Activated CD8-positive, alpha-beta memory T cell treated with anti-CD3 and anti-CD28 coated beads for 1 hour (primary cell): ENCODE data around the gene RNF166.

ENCODE experiments used
- DNase-seq, 2 donors: peaks; one replicate each; pipeline ENCODE4 v3.0.0-alpha.2; 2020; ENCODE audit warnings: low read depth in 1 of 2; ENCODE audit errors: extremely low read depth in 1 of 2

The RNF166 gene

DNA sequence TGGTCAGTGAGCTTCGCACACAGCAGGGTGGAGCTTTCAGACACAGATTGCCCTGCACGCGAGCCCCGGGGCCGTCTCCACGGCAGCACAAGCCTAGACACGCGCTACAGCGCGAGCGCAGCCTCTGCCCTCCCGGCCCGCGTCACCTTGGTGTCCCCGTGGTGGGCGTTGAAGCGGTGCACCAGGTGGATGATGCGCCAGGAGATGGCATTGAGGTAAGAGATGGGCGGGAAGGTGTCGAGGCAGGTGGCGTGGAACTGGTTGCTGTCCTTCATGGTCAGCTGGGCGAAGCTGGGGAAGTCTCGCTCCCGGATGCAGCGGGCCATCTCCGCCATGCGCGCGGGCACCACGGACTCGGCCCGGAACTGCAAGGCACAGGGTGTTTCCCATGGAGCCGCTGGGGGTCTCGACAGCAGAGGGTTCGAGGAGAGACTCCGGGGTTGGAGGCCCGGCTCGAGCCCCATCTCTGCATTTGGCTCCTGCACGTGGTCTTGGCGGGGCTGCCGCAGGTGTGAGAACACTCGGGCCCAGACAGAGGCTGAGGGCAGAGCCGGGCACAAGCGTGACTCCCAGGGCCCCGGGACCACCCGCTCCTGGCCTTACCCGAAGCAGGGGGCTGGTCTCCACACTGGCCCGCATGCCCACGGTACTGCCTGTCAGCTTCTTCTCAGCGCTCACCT lies 51.0 kb downstream of the RNF166 start:
- DNase-seq, result no peak

DNA sequence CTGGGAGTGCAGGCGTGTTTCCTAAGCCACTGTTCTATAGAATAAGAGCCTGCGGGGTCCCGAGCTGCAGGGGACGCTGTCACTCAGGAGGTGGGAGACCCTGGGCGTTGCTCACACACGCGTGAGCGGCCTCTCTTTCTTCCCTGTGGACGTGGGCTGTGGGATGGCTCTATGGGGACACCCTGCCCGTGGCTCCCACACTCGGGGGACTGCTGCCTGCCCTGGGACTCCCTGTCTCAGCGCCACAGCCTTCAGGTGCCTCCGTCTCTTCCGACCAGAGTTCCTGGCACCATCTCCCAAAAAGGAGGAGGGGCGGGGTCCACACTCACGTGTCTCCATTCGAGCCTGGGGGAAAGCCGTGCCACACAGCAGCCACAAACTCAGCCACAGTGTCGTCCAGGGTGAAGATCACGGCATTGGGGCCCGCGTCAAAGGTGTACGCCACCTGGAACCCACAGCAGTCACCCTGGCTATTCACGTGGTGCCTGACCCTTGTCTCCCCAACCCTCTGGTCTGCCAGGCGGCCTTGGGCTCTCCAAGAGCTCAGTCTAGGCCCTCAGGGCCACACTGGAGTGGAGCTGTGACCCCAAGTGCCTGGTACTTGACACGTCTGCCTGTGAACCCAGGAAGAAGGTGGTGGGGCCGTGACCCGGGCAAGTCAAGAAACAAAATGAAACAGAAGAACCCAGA lies 51.7 kb downstream of the RNF166 start:
- DNase-seq, result no peak

DNA sequence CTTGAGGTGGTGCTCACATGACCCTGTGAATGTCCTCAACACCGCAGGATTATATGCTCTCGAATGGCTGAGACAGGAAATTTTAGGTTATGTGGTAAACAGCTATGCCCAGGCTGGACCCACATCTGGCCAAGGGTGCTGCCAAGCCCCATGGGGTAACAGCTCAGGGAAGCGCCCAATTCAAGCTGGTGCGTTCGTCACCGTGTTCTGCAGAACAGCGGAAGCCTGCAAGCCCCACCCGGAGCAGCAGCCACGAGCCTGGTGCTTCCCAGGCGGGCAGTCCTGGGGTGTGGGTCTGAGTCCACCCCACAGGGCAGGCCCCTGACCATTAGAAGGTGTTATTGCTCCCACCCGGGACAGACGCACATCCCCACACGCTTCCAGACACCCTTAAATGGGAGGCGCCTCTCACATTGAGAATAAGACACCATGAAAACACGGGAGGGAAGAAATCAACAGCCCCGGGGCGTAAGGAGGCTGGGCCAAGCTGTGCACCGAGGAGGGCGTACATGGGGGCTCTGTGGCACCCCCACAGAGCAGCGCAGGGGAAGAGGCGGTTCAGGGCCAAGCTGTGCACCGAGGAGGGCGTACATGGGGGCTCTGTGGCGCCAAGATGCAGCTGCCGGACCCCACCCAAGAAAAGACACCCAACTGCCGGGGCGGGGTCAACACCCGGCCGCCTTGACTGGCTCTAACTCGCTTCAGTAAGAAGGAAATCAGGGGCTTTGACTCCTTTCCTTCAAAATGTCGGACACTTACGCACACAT lies 52.4 kb downstream of the RNF166 start:
- DNase-seq, result no peak

DNA sequence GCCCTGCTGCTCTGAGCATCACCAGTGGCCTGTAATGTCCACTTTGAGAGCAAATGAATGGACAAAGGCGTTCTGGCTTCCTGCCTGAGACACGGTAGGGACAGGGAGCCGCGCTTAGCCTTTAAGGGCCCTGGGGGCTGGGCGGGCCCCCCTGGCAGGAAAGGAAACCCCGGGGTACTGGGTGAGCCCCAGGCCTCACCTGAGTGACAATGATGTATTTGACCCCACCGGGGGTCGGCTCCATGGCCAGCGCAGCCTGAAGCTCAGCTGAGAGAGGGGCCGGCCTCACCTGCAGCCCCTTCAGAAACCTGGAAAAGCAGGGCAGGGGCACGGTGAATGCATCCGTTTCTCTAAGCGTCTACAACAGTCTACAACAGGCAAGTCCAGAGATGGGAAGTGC lies 53.1 kb downstream of the RNF166 start:
- DNase-seq, result no peak

DNA sequence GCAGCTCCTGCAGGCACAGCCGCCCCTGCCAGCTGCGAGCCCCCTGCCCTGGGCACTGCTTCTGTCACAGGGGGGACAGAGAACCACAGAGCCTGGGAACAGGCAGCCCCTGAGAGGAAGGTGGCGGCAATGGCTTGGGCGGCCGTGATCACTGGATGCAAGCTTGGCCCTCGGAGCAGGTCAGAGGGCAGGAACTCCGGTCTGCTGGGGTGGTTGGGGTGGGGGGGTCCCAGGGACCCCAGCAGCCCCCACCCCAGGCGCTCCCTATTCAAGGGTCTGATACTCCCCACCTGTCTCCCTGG lies 53.5 kb downstream of the RNF166 start:
- no peak for DNase-seq

DNA sequence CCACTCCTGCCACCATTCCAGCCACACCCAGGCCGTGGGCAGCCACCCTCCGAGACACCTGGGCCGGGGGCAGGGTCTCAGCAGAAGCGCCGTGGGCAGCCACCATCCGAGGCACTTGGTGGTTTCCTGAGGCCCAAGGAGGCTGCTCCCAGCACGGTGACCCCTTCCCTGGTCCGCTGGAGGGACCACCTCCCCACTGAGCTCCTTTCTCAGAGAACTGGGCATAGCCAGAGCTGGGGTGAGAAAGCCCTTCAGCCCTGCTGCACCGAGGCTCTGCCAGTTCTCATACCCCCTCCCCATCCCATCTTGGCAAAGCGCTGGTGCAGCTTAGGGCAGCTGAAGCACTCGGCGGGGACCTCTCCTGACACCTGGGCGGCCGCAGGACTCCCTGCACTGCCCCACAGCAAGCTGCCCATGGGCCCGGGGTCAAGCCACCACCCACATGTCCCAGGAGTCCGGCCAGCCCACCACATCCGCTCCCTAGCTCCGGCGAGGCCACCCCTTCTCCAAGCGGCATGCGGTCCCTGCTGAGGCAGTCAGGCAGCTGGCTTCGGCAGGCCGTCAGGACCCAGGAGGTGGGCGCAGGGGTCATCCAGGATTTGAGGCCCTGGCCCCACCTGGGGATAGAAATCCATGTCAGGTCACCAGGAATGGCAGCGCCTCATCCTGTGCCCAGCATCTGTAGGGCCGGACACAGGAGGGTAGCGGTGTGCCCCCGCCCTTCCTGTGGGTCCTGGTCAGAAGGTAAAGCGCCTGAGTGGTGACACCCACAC lies 54.0 kb downstream of the RNF166 start:
- no peak for DNase-seq

DNA sequence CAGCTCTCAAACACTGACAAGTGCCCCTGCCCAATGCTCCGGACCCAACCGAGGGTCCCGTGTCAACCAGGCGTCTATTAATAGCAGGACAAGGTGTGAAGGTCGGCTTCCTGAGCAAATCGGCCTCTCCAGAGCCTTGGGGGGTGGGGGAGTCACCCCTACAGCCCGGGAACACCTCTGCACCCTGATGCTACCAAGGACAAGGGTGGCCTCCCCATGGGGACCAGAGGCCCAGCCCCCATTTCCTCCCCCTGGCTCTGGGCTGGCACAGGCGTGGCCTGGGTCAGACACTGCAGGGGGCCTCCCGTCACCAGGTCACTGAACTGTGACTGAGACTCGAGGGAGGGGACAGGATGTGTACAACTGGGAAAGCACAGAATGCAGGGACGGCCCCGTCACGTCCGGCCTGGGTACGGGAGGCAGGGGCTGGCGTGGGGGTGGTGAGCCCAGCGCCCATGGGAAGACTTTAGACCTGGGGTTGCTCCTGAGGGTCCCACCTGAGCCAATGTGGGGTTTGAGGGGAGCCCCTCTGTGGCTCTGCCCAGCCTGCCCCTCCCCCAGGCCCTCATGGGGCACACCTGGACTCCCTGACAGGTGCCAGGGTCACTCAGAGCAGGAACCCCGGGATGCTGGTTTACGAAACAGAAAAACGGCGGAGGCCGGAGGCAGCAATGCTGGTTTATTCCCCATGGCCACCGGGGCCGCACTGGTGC lies 54.8 kb downstream of the RNF166 start:
- DNase-seq, result peak in 1 of 2 donors; percentile 49

DNA sequence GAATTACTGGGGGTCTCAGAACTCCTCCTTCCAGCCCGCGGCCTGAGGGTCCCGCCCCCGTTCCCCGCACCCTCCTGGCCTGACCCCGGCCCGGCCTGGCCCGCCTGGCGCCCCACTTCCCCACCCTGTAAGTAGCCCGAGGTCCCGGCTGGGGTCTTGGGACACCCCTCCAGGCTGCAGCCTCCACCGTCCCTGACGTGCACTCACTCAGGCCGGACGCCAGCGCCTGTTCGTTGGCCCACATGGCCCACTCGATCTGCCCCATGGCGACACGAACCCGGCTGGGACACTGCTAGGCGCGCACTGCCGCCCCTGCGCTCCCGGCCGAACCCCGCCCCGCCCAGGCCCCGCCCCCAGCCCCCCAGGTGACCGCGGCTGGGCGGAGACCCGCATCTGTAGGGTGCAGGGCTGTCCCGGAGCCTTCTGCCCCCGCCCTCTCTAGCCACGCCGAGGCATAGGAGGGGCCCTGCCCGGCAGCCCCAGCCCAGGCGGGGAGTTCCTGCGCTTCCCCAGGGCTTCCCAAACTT lies 55.4 kb downstream of the RNF166 start, which contains the start of gene CYBA:
Gene CYBA, minus strand, starts transcription at position 305 of the 527 bp plus-strand sequence. Its CDS starts 40 bp downstream, at position 265.
- DNase-seq, result peak in 1 of 2 donors; percentile 69

DNA sequence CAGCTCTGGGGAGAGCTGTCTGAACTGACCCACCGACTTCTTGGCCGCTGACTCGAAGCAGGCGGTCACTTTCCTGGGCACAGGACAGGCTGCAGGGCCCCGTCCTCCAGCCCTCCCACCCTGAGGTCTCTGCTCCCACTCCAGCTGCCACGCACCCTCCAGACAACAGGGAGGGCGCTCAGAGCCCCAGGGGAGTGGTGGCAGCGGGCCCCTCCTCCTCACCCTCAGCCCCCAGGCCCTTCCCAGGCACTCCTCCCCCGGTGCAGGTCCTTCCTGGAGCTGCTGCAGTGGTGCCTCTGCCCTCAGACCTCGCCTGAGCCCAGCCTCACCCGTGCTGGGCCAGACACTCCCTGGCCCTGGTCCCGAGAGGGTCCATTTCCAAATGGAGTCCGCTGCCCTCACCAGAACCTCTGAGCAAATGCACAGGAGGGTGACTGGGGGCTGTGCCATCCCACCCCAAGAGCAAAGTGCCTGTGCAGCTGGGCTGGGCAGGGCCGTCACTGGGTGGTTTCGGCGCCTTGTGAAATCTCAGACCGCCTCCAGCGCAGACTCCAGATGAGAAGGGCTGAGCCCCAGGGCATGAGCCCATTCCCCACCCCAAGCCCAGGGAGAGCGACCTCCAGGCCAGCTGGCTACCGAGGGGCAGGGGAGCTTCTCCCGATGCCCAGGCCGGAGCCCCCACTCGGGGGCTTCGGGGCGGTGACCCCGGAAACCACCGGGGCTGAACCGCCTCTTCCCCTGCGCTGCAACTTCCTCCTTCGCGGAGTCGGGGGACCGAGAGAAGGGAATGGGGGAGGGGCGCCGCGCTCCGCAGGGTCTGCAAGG lies 56.1 kb downstream of the RNF166 start:
- no peak for DNase-seq

DNA sequence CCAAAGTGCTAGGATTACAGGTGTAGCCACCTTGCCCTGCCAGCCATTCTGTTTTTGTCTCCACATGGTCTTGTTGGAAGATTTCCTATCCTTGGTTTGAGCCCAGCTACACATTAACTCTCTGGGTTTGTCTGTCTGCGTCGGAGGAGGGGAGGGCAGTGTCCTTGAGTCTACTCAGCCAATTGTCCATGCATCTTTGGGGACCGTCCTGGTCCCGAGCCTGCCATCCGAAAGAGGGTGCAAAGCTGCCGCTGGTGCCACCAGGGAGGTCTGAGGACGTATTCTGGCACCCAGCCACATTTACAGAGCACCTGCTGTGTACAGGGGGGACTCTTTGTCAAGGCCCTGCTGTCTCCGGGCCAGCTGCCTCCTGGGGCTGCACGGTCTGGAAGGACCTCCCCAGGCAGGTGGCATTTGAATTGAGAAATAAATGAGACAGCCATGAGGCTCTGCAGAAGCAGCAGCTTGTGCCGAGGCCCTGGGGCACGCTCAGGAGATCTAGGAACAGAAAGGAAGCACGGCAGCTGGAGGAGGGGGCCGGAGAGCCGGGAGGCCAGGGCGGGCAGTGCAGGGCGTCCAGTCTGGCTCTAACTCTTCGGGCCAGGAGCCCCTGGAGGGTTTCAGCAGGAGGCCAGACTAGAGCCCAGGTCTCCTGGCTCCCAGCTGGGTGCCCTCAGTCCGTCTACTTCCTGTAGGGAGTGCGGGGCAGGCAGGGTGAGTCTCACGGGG lies 56.8 kb downstream of the RNF166 start:
- no peak for DNase-seq

DNA sequence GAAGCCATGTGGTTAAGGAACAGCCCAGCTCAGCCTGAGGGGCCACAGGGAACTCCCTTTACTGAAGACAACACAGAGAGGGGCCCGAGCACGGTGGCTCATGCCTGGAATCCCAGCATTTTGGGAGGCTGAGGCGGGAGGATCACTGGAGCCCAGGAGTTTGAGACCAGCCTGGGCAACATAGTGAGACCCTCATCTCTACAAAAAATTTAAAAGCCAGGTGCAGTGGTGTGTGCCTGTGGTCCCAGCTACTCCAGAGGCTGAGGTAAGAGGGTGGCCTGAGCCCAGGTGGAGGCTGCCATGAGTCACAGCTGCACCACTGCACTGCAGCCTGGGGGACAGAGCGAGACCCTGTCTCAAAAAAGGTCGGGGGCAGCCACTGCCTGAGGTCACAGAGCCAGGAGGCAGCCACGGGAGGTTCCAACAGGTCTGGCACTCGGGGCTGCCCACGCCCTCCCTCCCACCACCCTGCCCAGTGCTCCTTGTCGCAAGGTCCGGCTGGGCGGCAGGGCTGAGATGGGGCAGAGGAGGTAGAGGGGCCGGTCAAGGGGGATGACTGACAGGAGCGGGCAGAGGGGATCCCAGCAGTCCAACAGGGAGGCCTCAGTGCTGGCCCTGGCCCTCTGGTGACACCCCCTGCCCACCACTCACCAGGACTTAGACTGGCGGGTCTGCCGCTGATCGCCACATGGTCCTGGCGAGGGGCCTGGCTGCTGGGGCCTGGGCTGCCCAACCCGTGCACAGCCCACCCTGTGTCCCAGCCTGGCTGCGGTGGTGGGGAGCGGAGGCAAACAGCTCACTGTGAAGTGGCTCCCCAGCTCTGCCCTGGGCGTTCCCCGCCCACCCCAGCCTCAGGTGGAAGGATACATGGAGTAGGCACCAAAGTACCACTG lies 58.8 kb downstream of the RNF166 start:
- no peak for DNase-seq
